ENCODE measurements around the gene TIGD3. TPM values are rescaled to one million over a fixed set of nuclear protein-coding genes. Genes with fewer than 3 reads are reported as not detected.

The TIGD3 gene
- polyA plus RNA-seq, 3 donors, result 0.04 to 0.45 (median 0.08) TPM

DNA sequence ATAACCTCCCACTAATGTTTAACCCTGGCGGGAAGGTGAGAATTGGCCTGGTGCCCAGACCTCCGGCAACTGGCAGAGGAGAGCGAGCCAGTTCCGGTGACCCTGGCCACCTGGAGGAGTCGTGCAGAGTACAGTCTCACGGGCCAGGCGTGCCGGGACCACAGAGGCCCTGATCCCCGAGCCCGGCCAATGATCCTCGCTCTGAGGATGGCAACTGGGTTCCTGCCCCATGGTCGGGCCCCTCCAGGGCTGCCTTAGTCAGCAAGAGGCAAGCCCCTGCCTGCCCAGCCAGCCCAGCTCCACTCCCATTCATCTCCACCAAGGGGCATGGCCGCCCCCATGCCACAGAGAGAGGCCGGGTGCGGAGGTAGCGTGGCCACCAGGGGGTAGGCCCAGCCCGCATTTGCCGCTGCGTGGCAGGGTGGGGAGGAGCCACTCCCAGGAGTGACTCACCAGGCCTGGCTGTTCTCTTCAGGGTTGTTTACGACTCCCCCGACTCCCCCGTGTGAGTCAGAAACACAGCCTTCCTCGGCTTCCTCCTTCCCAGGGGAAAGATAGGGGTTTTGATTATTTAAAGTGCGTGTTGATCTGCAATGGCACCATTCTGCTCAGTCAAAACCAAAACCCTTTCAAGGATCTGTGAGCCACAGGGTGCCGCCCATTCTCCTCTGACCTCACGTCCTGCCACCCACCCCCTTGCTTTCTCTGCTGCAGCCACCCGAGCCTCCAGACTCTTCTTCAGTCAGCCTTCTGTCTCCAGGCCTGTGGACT lies 27.7 kb downstream of the TIGD3 start, which contains the start of gene SLC25A45:
TSS of gene SLC25A45 (minus strand) at position 614 of the 771 bp plus-strand sequence. CDS start 695 bp downstream, outside the sequence.
- WGBS, 3 donors, result 0 to 2% (median 1%) methylated on average over 27 of the region's 27 CpGs
- H3K27ac ChIP-seq (ENCODE audit: low read depth, low read length), result peak within 1 kb of the TSS; percentile 89

DNA sequence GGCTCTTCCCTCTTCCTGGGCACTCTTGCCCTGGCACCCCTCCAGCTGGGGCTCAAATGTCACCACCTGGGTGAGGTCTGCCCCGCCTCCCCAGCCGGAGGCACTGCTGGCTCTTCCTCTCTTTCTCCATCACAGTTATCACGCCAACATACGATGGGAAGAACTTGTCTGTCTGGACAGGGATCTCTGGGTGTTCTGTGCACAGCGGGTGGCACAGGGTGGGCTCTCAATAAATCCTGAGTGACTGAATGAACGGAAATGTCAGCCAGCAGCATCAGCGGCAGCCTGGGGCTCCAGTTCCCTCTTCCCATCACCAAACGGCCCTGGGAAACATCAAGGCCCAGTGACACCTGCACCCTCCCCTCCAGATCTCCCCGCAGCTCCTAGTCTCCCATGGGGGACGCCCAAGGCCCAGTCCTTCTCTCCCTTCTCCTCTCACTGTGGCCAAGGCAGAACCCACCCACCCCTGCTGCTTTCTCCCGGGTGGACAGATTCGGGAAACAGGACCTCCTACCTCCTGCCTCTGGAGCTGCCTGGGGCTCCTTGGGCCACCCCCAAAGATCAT lies 28.3 kb downstream of the TIGD3 start:
- WGBS, 3 donors, result 10 to 17% (median 11%) methylated on average over 12 of the region's 12 CpGs
- H3K27ac ChIP-seq (ENCODE audit: low read depth, low read length), result peak overlapping the region; percentile 89

DNA sequence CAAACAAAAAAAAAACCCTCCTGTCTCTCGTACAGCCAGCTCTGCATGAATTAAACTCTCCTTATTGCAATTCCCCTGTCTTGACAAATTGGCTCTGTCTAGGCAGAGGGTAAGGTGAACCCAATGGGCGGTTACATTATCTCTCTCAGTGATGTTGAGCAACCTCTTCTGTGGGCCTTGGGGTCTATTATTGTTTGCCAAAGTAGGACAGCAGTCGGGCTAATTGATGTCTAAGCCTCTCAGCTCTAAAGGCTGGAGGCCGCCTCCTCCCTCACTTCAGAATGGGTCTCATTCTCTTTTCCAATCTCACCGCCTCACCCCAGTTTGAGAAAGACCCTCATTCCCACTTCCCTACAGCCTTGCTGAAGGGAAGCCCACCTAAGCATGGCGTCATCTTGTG lies 29.2 kb downstream of the TIGD3 start:
- peak overlapping the region; percentile 19 for H3K27ac ChIP-seq (ENCODE audit: low read depth, low read length)
- WGBS, 3 donors, result 70 to 83% (median 77%) methylated on average over 6 of the region's 6 CpGs

DNA sequence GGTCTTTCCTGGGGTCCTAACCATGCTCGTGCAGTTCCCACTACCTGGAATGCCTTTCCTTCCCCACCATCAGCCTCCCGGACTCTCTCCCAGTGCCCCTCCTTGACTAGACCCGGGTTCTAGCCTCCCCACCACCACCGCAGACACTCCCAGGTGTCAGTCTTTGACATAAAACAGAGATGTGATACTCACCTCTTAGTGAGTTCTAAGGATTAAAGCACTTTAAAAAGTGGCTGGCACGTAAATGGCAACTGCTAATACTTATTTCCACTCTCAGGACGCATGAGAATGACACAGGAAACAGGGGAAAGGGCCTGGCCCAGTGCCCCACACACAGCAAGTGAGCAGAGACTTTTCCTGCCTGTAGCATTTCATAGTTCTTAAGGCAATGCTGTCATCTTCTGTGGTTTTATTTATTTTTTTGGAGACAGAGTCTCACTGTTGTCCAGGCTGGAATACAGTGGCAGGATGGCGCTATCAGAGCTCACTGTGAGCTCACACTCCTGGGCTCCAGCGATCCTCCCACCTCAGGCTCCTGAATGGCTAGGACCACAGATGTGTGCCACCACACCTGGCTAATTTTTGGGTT lies 29.8 kb downstream of the TIGD3 start:
- peak overlapping the region; percentile 55 for H3K27ac ChIP-seq (ENCODE audit: low read depth, low read length)
- 50 to 66% (median 52%) methylated on average over 8 of the region's 8 CpGs for WGBS, 3 donors

DNA sequence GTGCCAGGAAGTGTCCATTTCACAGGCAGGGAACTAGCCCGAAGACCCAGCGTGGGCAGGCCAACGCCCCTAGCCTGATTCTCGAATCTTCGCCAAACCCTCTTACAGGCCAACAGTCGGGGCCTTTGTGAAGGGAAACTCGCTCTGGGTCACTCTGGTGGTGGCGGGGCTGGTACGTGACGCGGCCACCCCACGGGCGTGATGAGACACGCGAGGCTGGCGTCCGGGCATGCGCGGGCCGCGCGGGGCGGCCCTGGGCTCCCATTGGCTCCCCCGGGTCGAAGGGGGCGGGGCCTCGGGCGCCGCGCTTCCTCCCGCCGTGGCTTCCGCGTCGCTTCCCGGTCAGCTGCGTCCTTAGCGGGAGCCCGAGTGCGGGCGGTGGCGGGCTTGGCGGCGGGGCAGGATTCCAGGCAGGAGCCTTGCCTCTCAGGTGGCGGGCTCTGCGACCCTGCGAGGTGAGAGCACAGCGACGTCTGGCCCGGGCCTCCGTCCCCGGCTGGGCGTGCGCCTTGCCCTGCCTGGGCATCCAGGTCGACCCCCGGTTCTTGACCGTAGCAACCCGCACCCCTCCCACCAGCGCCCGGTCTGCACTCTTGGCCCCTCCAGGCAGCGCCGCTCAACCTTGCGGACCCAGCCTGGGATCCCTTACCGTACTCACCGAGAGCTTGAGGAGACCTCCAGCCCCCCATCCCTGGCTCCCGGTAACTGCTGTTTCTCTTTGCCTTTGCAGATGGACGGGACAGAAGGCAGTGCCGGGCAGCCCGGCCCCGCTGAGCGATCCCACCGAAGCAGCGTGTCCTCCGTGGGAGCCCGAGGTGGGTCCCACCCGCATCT lies 32.0 kb downstream of the TIGD3 start, which contains the start of gene FRMD8:
TSS of gene FRMD8 (plus strand) at position 331 of the 834 bp plus-strand sequence. CDS start at position 731, 400 bp downstream.
- H3K27ac ChIP-seq (ENCODE audit: low read depth, low read length), result peak within 1 kb of the TSS; percentile 75
- 1 to 2% (median 2%) methylated on average over 70 to 76 of the region's 76 CpGs for WGBS, 3 donors

DNA sequence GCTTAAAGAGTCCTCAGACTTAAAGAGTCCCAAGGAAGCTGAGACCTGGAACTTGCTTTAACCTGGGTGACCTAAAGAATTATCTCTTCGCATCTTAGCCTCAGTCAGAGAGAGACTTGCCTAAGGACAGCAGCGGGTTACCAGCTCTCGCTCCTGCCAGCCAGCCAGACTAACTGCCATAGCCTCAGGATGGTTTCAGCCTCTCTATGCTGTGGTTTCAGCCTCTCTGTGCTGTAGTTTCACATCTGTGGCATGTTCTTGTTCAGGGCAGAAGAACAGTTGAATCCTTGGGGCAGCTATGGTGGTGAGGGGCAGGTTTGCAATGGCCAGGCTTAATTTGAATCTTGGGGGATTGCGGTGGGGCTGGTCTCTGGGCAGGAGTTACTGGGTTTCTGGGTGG lies 34.2 kb downstream of the TIGD3 start:
- WGBS, 3 donors, result 97 to 98% (median 98%) methylated on average over 4 of the region's 4 CpGs
- H3K27ac ChIP-seq (ENCODE audit: low read depth, low read length), result no peak overlapping the region

DNA sequence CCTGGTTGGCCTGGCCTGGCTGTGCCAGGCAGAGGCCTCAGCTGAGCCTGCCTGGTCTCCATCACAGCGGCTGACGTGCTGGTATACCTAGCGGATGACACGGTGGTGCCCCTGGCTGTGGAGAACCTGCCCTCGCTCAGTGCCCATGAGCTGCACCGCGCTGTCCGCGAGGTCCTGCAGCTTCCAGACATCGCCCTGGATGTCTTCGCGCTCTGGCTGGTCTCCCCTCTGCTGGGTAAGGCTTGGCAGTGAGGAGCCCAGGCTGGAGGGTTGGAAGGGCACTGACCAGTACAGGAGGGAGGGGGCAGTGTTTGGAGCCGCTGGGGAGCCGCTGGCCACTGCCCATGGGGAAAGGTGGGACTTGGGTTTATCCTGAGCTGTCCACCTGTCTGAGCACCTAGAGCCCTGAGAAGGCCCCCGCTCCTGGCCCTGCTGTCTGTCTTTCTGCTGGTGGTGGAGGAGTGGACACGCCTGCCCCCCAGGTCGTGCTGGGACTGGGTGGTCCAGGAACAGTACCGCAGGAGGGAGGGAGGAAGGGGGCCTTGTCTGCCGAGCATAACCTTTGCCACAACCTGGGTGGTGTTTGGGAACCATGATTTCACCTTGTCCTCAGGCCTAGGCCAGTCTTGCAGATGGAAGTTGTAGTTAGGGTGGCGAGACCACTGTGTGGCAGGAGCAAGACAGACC lies 34.9 kb downstream of the TIGD3 start:
- WGBS, 3 donors, result 83 to 89% (median 89%) methylated on average over 19 to 20 of the region's 20 CpGs
- H3K27ac ChIP-seq (ENCODE audit: low read depth, low read length), result no peak overlapping the region

DNA sequence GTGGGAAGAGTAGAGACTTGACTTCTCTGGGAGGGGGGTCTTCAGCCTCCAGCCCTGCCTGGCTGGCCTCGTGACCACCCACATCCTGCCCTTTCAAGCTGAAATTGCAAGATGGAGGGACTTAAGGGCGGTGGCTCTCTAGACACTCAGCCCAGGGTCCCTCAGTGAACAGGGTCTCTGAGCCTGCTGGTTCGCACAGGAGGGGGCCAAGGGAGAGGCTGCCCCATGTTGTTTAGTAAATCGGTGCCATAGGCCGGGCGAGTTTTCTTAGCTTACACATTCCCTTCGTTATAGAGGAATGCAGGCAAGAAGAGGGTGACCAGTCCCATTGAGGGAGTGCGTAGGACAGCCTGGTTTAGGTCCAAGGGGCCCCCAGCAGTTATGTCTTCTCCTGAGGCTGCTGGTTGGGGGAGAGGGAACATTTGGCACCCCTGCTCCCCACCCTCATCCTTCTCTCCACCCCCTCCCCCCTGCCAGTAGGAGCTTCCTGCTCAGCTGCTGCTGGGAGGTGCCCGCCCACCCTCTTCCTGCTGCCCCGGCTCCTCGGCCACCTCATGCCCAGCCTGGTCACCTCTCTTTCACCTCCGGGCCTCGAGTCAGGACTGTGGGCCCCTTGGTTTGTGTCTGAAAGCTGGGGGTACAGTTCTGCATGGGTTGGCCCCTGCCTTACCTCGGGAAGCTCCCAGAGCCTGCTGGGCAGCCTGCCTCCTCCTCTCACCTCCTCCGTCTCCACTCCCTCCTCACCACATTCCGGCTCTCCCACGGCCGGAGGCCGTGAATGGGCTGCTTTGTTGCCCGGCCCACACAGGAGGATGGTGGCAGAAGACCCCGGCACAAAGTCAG lies 35.8 kb downstream of the TIGD3 start:
- WGBS, 3 donors, result 51 to 61% (median 54%) methylated on average over 18 to 21 of the region's 21 CpGs
- H3K27ac ChIP-seq (ENCODE audit: low read depth, low read length), result no peak overlapping the region

DNA sequence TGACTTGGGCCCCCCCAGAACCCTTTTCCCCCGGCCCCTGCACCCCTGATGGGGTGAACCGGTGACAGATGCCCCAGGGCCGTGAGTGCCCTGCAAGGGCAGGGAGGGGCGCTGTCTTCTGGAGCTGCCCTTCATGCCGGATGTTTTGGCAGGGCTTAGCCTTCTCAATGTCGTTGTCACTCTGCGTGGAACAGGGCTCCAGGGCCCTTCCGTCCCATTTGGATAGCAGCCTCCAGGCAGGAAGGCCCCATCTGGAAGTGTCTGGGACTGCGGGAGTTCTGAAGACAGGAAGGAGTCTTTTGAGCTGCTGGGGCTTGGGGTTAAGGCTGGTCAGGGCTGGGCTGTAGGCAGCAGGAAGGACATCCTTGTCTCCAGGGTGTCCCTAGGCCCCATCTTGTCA lies 36.4 kb downstream of the TIGD3 start:
- 45 to 64% (median 48%) methylated on average over 9 of the region's 9 CpGs for WGBS, 3 donors
- H3K27ac ChIP-seq (ENCODE audit: low read depth, low read length), result no peak overlapping the region

DNA sequence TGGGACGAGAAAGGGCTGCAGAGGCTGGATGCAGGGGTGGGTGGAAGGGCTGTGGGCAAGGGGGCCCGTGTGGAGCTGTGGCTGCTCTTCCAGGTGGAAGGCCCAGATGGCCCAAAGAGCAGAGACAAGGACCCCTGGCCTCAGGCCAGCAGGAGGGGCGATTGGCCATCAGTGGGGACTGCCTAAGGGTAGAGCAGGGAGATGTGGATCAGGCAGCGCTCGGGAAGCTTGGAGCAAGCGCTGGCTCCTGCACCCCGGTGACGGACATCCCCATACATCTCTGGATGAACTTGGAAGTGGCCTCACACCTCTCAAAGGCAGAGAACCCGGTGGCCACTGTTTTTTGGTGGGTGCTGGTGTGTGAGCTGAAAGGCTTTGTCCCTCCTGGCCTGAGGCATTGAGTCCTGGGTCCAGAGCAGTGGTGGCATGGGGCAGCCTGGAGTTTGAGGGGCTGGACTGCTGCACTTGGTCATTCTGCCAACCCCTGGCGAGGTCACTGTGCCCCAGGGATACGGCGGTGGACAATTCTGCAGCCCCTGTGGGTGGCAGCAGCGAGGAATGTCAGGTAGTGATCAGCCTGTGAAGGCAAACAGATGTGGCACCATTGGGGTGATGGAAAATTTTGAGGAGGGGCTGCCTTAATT lies 37.8 kb downstream of the TIGD3 start:
- 85 to 90% (median 89%) methylated on average over 13 of the region's 13 CpGs for WGBS, 3 donors
- no peak overlapping the region for H3K27ac ChIP-seq (ENCODE audit: low read depth, low read length)

DNA sequence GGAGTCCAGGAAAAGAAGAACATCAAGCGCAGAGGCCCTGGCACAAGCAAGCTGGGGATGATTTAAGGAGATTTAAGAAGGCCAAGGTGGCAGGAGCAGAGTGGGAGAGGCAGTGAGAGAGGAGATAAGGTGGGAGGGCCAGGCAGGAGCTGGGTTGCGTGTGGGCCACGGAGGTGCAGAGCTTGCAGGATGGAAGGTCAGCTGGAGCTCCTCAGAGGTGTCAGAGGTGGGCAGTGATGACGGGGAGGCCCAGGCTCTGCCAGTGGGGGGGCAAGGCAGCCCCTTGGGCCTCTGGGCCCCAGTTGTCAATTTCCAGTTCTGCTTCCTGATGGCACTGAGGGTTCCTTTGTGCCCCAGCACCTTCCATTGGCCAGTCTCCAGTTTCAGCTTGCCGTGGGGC lies 38.3 kb downstream of the TIGD3 start:
- WGBS, 3 donors, result 86 to 95% (median 93%) methylated on average over 5 of the region's 5 CpGs
- no peak overlapping the region for H3K27ac ChIP-seq (ENCODE audit: low read depth, low read length)

DNA sequence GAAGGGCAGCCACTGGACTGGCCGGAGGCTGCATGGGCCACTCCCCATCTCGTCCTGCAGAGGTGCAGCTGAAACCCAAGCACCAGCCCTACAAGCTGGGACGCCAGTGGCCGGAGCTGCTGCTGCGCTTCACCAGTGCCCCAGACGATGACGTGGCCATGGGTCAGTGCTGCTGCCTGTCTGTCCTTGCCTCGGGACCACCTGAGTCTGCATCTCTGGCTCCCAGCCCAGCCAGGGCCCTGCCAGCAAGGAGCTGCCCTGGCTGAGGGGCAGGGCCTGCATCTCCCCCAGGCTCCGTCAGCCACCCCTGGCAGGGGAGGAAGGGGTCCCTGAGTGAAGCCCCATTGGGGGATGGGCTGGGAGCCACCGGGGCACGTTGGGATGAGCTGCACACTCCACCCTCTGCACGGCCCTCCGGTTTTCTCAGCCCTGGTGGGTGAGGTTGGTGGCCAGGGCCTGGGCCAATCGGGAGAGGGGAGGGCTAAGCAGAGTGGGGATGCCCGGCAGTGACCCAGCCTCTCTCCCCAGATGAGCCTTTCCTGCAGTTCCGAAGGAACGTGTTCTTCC lies 39.0 kb downstream of the TIGD3 start:
- 82 to 92% (median 88%) methylated on average over 16 to 17 of the region's 17 CpGs for WGBS, 3 donors
- H3K27ac ChIP-seq (ENCODE audit: low read depth, low read length), result no peak overlapping the region

DNA sequence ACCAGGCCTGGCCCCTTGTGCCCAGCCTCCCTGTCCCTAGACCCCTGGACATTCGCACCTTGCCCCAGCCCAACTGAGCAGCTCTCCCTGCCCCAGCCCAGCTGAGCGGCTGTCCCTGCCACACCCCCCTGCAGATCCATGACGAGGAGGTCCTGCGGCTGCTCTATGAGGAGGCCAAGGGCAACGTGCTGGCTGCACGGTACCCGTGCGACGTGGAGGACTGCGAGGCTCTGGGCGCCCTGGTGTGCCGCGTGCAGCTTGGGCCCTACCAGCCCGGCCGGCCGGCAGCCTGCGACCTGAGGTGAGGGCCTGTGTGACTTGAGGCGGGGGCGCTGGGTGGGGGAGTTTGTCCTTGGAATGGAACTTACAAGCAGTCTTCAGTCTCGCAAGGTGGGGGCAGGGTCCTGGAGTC lies 39.6 kb downstream of the TIGD3 start:
- 90 to 96% (median 95%) methylated on average over 20 of the region's 20 CpGs for WGBS, 3 donors
- no peak overlapping the region for H3K27ac ChIP-seq (ENCODE audit: low read depth, low read length)

DNA sequence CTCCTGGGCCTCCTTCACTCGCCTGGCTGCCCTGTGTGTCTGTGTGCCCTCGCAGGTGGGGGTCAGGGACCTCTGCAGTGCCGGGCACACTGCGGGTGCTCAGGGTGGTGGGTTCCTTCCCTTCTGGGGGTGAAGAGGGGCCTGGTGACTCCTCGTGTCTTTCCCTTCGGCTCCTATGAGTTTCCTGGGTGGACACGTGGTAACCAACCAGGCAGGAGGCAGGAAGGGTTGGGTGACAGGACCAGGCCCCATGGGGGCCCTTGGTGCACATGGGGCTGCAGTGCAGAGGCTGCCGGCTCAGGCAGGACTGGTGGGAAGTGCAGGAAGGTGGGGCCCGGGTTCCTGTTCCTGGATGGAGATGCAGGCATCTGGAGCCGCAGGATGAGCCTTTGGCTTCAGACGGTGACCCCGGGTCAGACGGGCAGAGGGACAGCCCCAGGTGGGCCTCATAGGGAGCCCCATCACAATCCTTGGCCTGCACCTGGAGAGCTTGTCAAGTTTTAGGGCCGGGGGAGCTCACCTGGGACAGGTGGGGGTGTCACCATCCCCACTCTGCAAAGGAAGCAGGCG lies 41.5 kb downstream of the TIGD3 start:
- H3K27ac ChIP-seq (ENCODE audit: low read depth, low read length), result no peak overlapping the region
- WGBS, 3 donors, result 83 to 91% (median 86%) methylated on average over 15 of the region's 15 CpGs

DNA sequence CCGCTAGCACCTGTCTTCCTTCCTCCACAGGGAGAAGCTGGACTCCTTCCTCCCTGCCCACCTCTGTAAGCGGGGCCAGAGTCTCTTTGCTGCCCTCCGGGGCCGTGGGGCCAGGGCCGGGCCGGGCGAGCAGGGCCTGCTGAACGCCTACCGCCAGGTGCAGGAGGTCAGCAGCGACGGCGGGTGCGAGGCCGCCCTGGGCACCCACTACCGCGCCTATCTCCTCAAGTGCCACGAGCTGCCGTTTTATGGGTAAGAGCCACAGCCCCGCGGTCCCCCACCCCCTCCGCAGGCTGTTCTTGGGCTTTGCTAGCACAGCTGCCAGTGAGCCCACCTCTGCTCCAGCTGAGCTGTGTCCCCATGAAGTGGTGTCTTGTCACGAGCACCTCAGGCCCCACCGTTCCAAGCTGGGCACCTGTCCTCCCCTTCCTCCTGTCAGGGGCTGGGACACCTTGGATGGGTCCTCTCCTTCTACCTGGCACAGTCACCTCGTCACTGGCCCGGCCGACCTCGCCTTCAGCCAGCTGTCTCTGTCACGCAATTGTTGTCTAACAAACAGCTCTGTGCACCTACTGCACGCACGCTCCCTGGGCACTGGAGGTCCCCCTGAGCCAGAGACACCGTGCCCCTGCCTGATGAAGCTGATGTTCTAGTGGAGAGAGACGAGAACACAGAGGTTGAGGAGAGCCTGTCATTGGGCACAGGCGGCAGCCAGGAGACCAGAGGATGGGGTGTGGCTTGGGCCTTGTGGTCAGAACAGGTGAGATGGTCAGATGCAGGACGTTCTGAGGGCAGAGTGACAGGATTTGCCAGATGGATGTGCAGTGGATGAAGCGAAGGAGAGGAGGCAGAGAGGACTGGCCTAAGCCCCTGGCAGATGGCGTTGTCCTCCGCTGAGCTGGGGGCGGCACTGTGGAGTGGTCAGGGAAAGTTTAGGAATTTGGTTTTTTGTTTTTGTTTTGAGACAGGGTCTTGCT lies 42.5 kb downstream of the TIGD3 start:
- 93 to 95% (median 93%) methylated on average over 37 to 38 of the region's 38 CpGs for WGBS, 3 donors
- no peak overlapping the region for H3K27ac ChIP-seq (ENCODE audit: low read depth, low read length)

Measured in adipose tissue (tissue), 3 donors.